GM04503 (cell line): Measurements from ENCODE around the gene NPLOC4.
"Not testable (repeated sequence)": the region's sequence is repeated elsewhere in the genome, so short reads cannot be mapped to it uniquely, and the experiment has no call there.

ENCODE experiments used
- DNase-seq: peaks from one replicate; pipeline ENCODE4 v3.0.0-alpha.2; 2012; ENCODE audit warnings: low read depth

NPLOC4 gene

GRCh38 chr17:81636505-81637288 is at the start of gene NPLOC4, which contains the start of gene TSPAN10:
Gene NPLOC4 (minus strand): TSS chr17:81637112. CDS start chr17:81636930, 182 bp downstream.
Gene TSPAN10 (plus strand): TSS chr17:81637196. CDS start chr17:81642413, 5,217 bp downstream.
- DNase-seq = peak; percentile 25

DNA sequence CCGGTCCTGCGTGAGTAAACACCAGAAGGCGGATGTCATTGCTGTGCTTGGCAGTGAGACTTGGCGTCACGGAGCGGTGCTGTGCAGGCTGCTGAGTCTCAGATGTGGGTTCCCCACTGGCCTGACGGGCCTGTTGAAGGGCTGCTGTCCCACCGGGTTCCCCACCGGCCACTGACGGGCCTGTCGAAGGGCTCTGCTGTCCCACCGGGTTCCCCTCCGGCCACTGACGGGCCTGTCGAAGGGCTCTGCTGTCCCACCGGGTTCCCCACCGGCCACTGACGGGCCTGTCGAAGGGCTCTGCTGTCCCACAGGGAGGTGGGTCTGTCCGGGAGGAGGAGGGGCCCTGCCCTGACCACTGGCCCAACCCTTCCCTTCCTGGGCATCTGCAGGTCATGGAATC is 49.7 kb upstream of the NPLOC4 start:
- DNase-seq = no peak

- no peak for DNase-seq
These were observed 48.2 kb upstream of the NPLOC4 start for GRCh38 chr17:81685108-81685507.

- DNase-seq = peak; percentile 48
These were observed 47.6 kb upstream of the NPLOC4 start for GRCh38 chr17:81684442-81684911.

GRCh38 chr17:81683584-81684441 is 46.9 kb upstream of the NPLOC4 start, which contains the start of the genes ARL16 and HGS:
Gene ARL16 (minus strand): TSS chr17:81683797. CDS start chr17:81683753, 44 bp downstream.
Gene HGS (plus strand): TSS chr17:81684011. CDS start chr17:81684067, 56 bp downstream.
- DNase-seq = peak; percentile 94

DNA sequence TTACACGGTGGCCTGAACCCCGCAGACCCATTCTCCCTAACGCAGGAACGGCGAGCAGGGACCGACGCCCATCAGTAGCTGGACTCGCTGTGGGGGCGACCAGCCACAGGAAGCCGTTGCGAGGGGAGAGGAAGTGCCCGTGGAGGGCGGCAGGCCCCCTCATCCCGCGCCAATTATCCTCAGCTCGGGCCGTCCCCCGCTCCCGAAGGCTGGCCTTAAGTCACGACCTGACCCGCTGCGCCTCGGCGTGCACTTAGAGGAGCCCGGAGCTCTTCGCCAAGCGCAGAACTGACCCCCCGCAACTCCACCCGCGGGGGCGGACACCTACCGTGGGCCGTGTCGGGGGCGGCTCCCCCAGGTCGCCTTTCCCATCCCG is 46.3 kb upstream of the NPLOC4 start:
- DNase-seq = no peak

DNA sequence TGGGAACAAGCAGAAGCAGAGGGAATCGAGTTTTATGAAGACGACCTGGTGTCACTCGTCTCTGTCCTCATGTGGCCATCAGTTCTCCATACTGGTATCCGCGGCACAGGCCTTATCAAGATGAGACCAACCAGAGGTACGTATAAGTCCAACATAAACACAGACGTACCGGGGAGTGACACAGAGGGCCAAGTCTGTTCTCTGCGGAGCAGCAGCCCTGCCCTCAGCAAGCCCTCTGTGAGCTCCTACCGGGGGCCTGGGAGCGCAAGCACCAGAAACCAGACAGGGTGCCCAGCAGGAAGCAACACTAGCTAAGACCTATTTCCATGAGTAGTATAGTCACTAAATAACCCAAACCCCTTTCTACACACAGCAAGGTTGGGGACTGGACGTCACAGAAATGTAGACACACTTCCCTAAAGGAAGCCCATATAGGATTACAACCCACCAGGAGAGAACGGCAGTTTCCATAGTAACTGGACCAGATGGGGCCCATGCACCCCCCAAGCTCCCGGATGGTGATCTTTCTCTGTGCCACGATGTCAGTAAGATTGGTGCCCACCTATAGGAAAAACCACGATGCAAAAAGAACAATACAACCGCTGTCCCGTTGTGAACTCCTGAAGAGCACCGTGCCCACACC is 45.8 kb upstream of the NPLOC4 start:
- DNase-seq = no peak

DNA sequence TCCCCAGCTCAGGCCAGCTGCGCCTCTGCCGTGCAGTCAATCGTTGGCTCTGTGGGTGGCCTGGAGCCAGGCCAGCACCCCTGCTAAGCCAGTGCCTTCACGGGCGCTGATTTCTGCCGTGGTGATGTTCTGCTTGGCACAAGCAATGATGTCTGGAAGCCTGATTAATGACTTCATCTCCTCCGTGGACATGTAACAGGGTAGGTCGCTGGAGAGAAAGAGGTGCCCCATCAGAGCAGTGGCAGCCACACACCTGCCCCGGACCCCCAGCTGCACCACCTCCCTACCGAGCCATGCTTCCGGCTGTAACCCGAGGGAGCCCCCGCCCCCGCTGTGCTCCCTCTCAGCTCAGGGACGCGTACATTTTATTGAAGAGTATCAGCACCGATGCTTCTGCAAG is 44.8 kb upstream of the NPLOC4 start:
- DNase-seq = no peak

DNA sequence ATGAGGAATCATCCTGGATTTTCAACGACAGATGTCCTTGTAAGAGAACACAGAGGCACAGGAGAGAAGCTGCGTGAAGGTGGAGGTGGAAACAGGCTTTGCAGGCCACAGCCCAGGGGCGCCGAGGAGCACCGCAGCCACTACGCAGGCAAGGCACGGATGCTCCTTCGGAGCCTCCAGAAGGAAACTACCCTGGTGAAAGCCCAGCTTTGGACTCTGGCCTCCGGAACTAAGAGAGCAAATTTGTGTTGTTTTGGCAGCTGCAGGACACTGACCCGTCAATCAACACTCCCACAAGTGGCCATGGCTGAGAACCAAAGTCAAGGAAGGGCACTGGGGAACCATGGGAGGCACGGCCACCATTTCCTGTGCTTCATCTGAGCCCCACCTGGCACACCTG is 43.2 kb upstream of the NPLOC4 start:
- DNase-seq = no peak

DNA sequence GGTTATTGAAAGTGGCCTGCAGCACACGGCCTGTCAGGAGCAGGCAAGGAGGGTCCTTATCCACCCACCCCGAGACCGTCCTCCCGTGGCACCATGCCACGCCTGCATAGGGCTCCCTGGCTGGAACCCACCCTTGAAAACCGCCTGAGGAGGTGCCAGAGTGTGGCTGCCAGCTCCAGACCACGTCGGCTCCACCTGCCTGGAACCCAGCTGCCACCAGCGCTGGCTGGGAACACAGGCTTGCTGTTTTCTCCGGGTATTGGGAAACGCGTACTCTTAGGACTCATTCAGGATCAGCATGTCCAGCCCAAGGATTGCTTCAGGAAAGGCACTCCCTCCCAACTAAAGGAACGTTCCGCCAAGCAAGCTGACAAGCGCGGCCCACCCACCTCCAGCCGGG is 40.0 kb upstream of the NPLOC4 start:
- DNase-seq = no peak

DNA sequence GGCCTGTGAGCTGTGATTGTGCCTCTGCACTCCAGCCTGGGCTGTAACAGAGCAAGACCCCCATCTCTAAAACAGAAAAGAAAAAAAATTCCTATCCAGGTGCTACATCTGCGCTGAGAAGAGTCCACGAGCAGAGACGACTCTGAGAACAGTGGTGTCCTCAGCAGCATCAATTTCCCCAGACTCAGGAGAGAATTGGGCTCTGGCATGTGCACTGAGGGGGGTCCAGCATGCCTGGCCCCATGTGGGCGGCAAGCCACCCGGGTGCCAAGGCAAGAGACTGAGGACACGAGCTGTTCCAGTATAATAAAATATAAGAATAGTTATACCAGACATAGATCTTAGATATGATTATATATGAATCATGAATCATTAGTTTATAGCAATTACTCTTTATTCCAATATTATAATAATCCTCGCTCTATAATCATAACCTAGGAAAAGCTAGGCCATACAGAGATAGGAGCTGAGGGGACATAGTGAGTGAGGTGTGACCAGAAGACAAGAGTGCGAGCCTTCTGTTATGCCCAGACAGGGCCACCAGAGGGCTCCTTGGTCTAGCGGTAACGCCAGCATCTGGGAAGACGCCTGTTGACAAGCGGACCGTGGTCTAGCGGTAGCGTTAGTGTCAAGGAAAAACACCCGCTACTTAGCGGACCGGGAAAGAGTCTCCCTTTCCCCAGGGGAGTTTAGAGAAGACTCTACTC is 38.8 kb upstream of the NPLOC4 start:
- DNase-seq = not testable (repeated sequence)

DNA sequence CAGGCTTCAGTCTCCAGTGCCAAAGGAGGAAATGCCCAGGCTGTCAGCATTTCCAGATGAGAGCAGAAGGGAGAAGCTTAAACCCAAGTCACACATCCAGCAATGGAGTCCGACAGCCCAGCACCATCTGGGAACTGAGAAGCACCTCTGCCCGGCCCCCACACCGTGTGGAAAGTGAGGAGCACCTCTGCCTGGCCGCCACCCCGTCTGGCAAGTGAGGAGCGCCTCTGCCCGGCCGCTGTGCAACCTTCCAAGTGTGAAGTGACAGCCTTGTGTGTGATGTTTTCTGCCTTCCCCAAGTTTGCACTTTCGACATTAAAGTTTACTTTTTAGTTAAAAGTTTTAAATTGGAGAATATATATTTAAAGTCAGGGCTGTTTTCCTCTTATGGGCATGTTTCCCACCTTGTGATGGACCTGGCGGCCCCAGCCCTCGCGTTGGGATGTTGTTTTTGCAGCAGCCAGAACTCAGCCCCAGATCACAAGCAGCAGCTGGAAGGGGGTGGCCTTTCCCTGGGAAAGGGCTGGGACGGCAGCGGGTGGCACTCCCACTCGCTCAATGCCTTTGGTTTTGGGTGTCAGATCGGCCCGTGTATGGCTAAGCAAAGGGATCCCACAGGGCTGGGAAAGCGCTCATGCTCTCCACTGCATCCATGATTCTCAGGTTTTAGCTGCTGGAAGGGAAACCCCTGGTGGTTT is 36.8 kb upstream of the NPLOC4 start:
- DNase-seq = no peak

GRCh38 chr17:81672954-81673353 is 36.0 kb upstream of the NPLOC4 start:
- no peak for DNase-seq

DNA sequence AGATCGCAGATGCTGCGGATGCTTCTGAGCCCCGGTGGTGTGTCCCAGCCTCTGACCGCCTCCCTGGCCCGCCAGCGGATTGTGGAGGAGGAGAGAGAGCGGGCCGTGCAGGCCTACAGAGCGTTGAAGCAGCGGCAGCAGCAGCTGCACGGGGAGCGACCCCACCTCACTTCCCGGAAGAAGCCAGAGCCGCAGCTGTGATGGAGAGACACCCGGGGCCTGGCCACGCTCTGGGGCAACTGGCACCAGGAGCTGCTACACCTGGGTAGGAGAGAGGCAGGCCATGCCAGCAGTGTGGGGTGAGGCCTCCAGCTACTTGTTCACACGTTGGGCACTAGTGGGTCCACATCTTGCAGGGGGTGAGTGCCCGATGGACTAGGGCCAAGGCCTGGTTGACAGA is 35.6 kb upstream of the NPLOC4 start:
- no peak for DNase-seq

DNA sequence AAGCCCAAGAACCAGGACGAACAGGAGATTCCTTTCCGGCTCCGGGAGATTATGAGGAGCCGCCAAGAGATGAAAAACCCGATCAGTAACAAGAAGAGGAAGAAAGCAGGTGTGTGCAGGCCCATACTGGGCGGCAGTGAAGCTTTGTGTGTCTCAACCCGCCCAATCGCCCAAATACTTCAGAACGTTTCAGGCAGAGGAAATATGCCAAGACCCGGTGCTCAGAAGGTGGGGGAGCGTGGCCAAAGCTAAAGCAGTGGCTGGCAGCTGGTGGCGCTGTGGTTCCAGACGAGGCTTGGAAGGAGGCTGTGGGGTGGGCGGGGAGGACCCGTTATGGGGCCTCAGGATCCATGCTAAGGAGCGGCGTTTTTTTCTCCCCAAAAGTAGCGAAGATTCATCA is 30.8 kb upstream of the NPLOC4 start:
- DNase-seq = no peak

GRCh38 chr17:81666342-81667191 is 29.7 kb upstream of the NPLOC4 start, which contains the start of the genes CCDC137 and OXLD1:
Gene CCDC137 (plus strand): TSS chr17:81666737. CDS start chr17:81666767, 30 bp downstream.
Gene OXLD1 (minus strand): TSS chr17:81666605. CDS start chr17:81666577, 28 bp downstream.
- peak; percentile 66 for DNase-seq

- no peak for DNase-seq
These were observed 29.1 kb upstream of the NPLOC4 start for GRCh38 chr17:81666092-81666341.

DNA sequence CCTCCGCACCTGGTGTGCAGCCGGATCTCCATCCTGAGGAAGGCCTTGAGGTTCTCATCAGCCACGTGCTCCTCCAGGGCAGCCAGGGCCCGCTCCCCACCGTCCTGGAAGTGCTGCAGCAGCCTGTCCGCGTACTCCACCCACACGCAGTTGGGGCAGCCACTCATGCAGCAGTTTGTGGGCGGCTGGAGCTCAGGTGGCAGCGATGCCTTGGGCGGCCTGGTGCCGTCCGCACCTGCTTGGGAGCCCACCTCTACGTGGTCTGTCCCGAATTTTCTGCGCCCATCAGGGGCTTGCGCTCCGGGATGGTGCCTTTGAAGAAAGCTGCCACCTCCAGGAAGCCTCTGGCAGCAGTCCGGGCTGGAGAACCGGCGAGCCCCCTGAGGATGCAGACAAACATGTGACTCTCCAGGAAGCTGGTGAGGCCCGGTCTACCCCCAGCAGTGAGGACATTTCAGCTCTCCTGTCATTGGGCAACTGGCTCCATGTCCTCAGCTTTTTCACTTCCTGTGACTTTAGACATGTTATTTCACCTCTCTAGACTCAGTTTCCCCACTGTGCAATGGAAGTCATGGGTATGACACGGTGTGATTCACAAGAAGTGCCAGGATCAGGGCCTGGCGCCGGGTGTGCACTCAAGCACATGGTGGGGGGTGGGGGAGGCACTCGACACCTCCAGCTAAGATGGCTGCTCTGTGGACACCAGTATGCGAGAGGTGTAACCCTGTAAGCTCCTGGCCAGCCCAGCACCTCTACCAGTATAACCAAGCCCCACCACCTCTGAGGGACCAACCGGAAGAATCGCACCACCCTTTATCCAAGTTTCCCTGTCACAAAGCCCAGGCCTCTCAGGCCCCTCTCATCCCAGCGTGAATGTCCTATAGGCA is 28.5 kb upstream of the NPLOC4 start:
- DNase-seq = no peak

DNA sequence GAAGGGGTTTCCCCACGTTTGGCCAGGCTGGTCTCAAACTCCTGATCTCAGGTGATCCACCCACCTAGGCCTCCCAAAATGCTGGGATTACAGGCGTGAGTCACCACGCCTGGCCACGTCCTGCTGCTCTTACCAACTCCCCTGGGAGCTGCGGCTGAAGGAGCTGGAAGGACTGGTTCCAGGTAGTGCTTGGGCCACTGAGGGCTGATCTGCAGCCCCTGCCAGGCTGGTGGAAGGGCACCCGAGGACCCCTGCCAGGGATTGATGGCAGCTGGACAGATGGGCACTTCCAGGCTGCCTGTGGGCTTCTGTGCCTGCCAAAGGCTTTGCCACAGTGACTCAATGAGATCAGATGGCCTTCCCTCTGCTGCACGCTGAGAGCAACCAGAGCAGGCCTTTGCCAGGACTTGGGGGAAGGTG is 27.1 kb upstream of the NPLOC4 start:
- DNase-seq = no peak
